ENCODE measurements around the gene GPR146.

- no peak for TF ChIP-seq POLR2A (IDR thresholded peaks at IDR 0.05; ENCODE audit: low read length)
- no peak for TF ChIP-seq GATA1 (IDR thresholded peaks at IDR 0.05; ENCODE audit: low read depth, low read length)
These were observed 10.7 kb upstream of the GPR146 start for GRCh38 chr7:1033546-1034145.

Data from erythroblast (primary cell).